ENCODE measurements around the gene APP. TPM values are rescaled to one million over a fixed set of nuclear protein-coding genes. Genes with fewer than 3 reads are reported as not detected.
"Not testable (repeated sequence)": the region's sequence is repeated elsewhere in the genome, so short reads cannot be mapped to it uniquely, and the experiment has no call there.

APP gene
- total RNA-seq, 4 donors from 2014 or later = 234 to 376 (median 343) TPM

GRCh38 chr21:26027696-26028095 lies 142.9 kb downstream of the APP start:
- TF ChIP-seq CTCF (IDR thresholded peaks at IDR 0.05) (no peak), POLR2A (IDR thresholded peaks at IDR 0.05) (no peak), POLR2AphosphoS5 (IDR thresholded peaks at IDR 0.05) (no peak)
- Histone ChIP-seq H3K9me3 (no peaks in the 10 kb centered on the region), H3K27ac (no peak overlapping the region), H3K4me3 (no peak overlapping the region), H3K36me3 (peaks cover 3% of the 10 kb centered on the region), H3K27me3 (no peaks in the 10 kb centered on the region), H3K4me1 (no peaks in the 10 kb centered on the region)
- WGBS = 92% methylated on average over 8 of the region's 8 CpGs
- no peak for DNase-seq (ENCODE audit: low spot score in 2 of 2)

GRCh38 chr21:26025536-26026512 lies 144.7 kb downstream of the APP start:
- H3K36me3 ChIP-seq = peaks cover 12% of the 10 kb centered on the region
- H3K9me3 ChIP-seq = no peaks in the 10 kb centered on the region
- 64% methylated on average over 9 of the region's 9 CpGs for WGBS
- TF ChIP-seq CTCF (IDR thresholded peaks at IDR 0.05) (no peak), EP300 (IDR thresholded peaks at IDR 0.05) (no peak), POLR2AphosphoS5 (IDR thresholded peaks at IDR 0.05) (no peak), POLR2A (IDR thresholded peaks at IDR 0.05) (no peak)
- H3K4me3 ChIP-seq = no peak overlapping the region
- no peak for DNase-seq (ENCODE audit: low spot score in 2 of 2)
- H3K27me3 ChIP-seq = no peaks in the 10 kb centered on the region
- H3K4me1 ChIP-seq = no peaks in the 10 kb centered on the region
- H3K27ac ChIP-seq = no peak overlapping the region

- H3K27ac ChIP-seq; H3K27me3 ChIP-seq; H3K4me3 ChIP-seq; H3K4me1 ChIP-seq; H3K9me3 ChIP-seq; DNase-seq (ENCODE audit: low spot score in 2 of 2): not testable (repeated sequence)
- WGBS = 86% methylated on average over 4 of the region's 4 CpGs
- peaks cover 13% of the 10 kb centered on the region for H3K36me3 ChIP-seq
These were observed 147.2 kb downstream of the APP start for GRCh38 chr21:26023406-26023805.

GRCh38 chr21:26022598-26023337 lies 147.8 kb downstream of the APP start:
- not testable (repeated sequence) for H3K27ac ChIP-seq; H3K27me3 ChIP-seq; H3K4me1 ChIP-seq; DNase-seq (ENCODE audit: low spot score in 2 of 2); H3K9me3 ChIP-seq; H3K4me3 ChIP-seq
- WGBS = 96% methylated on average over 6 of the region's 6 CpGs
- H3K36me3 ChIP-seq = peaks cover 13% of the 10 kb centered on the region

- H3K27ac ChIP-seq = no peak overlapping the region
- WGBS = 84% methylated on average over 1 of the region's 1 CpG
- peaks cover 16% of the 10 kb centered on the region for H3K36me3 ChIP-seq
- no peaks in the 10 kb centered on the region for H3K9me3 ChIP-seq
- no peaks in the 10 kb centered on the region for H3K4me1 ChIP-seq
- no peak overlapping the region for H3K4me3 ChIP-seq
- TF ChIP-seq POLR2A (IDR thresholded peaks at IDR 0.05) (no peak), EP300 (IDR thresholded peaks at IDR 0.05) (no peak), POLR2AphosphoS5 (IDR thresholded peaks at IDR 0.05) (no peak), CTCF (IDR thresholded peaks at IDR 0.05) (no peak)
- DNase-seq (ENCODE audit: low spot score in 2 of 2) = no peak
- H3K27me3 ChIP-seq = no peaks in the 10 kb centered on the region
These were observed 150.1 kb downstream of the APP start for GRCh38 chr21:26020510-26020909.

- no peak for DNase-seq (ENCODE audit: low spot score in 2 of 2)
- Histone ChIP-seq H3K4me1 (no peaks in the 10 kb centered on the region), H3K36me3 (peaks cover 16% of the 10 kb centered on the region), H3K27ac (no peak overlapping the region), H3K9me3 (no peaks in the 10 kb centered on the region), H3K4me3 (no peak overlapping the region), H3K27me3 (no peaks in the 10 kb centered on the region)
- WGBS = 94% methylated on average over 4 of the region's 4 CpGs
- TF ChIP-seq POLR2AphosphoS5 (IDR thresholded peaks at IDR 0.05) (no peak), POLR2A (IDR thresholded peaks at IDR 0.05) (no peak), CTCF (IDR thresholded peaks at IDR 0.05) (no peak)
These were observed 150.5 kb downstream of the APP start for GRCh38 chr21:26020081-26020480.
